ENCODE results near the gene TCHH. TPM values are rescaled to one million over a fixed set of nuclear protein-coding genes. Genes with fewer than 3 reads are reported as not detected.

Gene TCHH
- total and polyA plus RNA-seq, 12 donors: 0.01 to 0.07 (median 0.05) TPM; not detected in 9

DNA sequence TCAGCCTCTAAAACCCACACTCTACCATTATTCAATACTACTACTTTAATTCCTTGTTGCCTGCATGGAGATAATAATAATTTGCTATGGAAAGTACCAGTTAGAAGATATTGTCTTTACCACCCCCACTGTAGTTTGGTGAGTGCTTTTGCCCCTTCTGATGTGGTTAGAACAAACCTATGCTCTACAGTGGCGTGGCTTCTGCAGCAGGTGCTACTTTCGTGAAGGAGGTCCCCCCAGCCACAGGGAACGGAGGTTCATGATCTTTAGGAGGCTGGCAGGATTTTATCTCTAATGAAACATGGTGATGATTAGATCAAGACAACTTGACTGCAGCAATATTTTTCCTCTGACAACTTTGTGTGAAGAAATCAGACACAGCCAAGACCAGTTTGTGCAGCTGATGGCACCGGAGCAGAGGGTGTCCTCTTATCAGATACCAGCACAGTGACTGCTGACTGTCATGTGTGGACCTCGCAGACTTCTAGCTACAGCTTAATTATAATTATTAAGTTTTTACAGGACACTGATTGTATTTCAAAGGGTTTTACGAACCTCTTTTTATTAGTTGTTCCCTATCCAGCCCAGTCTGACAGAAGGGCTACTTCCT, 10.7 kb upstream of the TCHH start:
- no peaks in the 10 kb centered on the region for H3K36me3 ChIP-seq
- H3K27me3 ChIP-seq: peaks cover 0 to 87% (median 60%) of the 10 kb centered on the region in 7 donors
- no peak for DNase-seq
- no peak overlapping the region for H3K4me3 ChIP-seq
- ATAC-seq: no peak
- TF ChIP-seq, protein P1, sequence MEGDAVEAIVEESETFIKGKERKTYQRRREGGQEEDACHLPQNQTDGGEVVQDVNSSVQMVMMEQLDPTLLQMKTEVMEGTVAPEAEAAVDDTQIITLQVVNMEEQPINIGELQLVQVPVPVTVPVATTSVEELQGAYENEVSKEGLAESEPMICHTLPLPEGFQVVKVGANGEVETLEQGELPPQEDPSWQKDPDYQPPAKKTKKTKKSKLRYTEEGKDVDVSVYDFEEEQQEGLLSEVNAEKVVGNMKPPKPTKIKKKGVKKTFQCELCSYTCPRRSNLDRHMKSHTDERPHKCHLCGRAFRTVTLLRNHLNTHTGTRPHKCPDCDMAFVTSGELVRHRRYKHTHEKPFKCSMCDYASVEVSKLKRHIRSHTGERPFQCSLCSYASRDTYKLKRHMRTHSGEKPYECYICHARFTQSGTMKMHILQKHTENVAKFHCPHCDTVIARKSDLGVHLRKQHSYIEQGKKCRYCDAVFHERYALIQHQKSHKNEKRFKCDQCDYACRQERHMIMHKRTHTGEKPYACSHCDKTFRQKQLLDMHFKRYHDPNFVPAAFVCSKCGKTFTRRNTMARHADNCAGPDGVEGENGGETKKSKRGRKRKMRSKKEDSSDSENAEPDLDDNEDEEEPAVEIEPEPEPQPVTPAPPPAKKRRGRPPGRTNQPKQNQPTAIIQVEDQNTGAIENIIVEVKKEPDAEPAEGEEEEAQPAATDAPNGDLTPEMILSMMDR (IDR thresholded peaks at IDR 0.05): no peak
- no peak overlapping the region for H3K27ac ChIP-seq
- H3K4me1 ChIP-seq: no peaks in the 10 kb centered on the region
- intact Hi-C loops (cut with DNase I): no loop called here
- WGBS, 2 donors: 76 to 81% methylated on average over 6 of the region's 6 CpGs
- H3K9me3 ChIP-seq: no peaks in the 10 kb centered on the region

DNA sequence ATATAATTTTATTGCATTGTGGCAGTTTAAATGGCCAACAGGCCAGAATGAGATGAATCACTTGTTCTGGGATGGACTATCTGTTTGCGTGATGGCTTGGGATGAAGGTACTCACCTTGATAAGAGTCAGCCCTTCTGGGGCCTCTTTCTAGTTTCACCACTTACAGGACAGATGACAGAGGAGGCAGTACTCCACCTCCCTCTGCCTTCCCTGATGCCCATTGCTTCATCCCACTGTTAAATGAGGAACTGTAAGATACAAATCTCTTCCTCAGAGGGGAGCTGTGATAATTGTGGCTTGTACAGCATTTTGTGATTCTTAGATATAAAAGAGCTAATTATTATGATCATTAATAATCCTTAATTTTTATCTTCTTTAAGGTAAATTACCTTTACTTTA, 3.7 kb upstream of the TCHH start:
- 80 to 83% methylated on average over 1 of the region's 1 CpG for WGBS, 2 donors
- intact Hi-C loops (cut with DNase I): no loop called here
- no peaks in the 10 kb centered on the region for H3K36me3 ChIP-seq

DNA sequence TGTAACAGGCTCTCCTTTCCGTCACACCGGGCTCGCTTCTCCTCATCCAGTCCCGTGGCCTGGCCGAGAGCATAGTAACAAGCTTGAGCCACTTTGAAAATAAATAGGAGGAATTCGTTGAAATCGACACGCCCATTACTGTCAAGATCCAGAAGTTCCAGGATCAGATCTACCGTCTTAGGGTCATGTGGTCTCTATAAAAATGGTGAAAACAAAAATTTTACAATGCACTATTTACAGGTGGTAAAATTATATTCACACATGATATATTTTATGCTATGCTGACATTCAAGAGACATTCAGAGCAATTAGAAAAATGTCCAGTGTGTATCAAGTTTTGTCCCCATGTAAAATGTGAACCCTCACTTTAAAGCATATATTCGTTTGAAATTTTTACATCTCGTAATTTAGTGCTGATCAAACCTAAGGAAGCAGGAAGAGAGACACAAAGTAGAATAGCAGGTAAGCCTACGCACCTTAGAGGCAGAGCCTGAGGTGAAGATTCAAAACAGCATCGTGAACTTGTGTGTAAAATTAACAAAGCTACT, 2.3 kb downstream of the TCHH start:
- H3K9me3 ChIP-seq: peaks cover 0 to 15% (median 5%) of the 10 kb centered on the region in 11 donors
- DNase-seq: no peak
- WGBS, 2 donors: 20 to 22% methylated on average over 13 of the region's 13 CpGs
- TF ChIP-seq, protein P1 (IDR thresholded peaks at IDR 0.05): no peak
- H3K4me3 ChIP-seq: peak overlapping the region in 2 of 10 donors; percentile 50 to 55
- no peak for ATAC-seq
- no peak overlapping the region for H3K27ac ChIP-seq
- intact Hi-C loops (cut with DNase I): no loop called here
- H3K4me1 ChIP-seq: peaks cover 11 to 49% (median 42%) of the 10 kb centered on the region in 9 donors
- peaks cover 4 to 100% (median 96%) of the 10 kb centered on the region in 7 donors for H3K27me3 ChIP-seq
- H3K36me3 ChIP-seq: no peaks in the 10 kb centered on the region

More for the DNA sequence above, 3.7 kb upstream of the TCHH start:
- Histone ChIP-seq H3K27ac (no peak overlapping the region), H3K4me1 (no peaks in the 10 kb centered on the region), H3K9me3 (no peaks in the 10 kb centered on the region), H3K27me3 (peaks cover 0 to 91% (median 54%) of the 10 kb centered on the region in 7 donors), H3K4me3 (no peak overlapping the region)
- DNase-seq (no peak), ATAC-seq (no peak)
- TF ChIP-seq, protein P1 (IDR thresholded peaks at IDR 0.05): no peak

DNA sequence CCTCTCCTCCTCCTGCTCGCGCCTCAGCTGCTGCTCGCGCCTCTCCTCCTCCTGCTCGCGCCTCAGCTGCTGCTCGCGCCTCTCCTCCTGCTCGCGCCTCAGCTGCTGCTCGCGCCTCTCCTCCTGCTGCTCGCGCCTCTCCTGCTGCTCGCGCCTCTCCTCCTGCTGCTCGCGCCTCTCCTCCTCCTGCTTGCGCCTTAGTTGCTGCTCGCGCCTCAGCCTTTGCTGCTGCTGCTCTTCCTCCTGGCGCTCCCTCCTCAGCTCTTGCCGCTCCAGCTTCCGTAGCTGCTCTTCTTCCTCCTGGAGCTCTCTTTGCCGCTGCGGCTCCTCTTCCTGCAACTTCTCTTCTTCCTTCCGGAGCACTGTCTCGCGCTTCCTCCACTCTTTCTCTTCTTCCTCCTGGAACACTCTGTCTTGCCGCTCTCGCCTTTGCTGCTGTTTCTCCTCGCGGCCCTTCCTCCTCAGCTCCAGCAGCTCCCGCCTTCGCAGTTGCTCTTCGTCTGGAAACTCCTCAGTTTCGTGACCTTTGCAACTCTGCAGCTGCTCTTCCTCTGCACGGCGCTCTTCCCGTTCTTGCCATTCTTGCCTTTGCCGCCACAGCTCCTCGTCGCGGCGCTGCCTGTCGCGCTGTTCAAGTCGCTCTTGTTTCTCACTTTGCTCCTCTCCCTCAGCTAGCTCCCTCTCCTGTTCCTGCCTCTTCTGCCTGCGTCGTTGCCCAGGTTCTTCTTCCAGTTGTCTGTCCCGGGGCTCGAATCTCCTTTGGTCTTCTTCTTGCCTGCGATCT, 3.0 kb downstream of the TCHH start:
- TF ChIP-seq, protein P1 (IDR thresholded peaks at IDR 0.05): no peak
- peaks cover 11 to 54% (median 42%) of the 10 kb centered on the region in 9 donors for H3K4me1 ChIP-seq
- intact Hi-C loops (cut with DNase I): no loop called here
- peaks cover 0 to 22% (median 9%) of the 10 kb centered on the region in 11 donors for H3K9me3 ChIP-seq
- ATAC-seq (no peak), DNase-seq (peak in 1 of 2 donors; percentile 12)
- H3K4me3 ChIP-seq: peak overlapping the region in 9 of 10 donors; percentile 34 to 65 (median 51)
- no peak overlapping the region for H3K27ac ChIP-seq
- WGBS, 2 donors: 1 to 2% methylated on average over 51 to 53 of the region's 53 CpGs
- no peaks in the 10 kb centered on the region for H3K36me3 ChIP-seq
- peaks cover 7 to 100% (median 99%) of the 10 kb centered on the region in 7 donors for H3K27me3 ChIP-seq

All from heart right ventricle (tissue), 16 donors.